Measurements from ENCODE around the gene SETD2.
"Not testable (repeated sequence)": the region's sequence is repeated elsewhere in the genome, so short reads cannot be mapped to it uniquely, and the experiment has no call there.

The SETD2 gene

DNA sequence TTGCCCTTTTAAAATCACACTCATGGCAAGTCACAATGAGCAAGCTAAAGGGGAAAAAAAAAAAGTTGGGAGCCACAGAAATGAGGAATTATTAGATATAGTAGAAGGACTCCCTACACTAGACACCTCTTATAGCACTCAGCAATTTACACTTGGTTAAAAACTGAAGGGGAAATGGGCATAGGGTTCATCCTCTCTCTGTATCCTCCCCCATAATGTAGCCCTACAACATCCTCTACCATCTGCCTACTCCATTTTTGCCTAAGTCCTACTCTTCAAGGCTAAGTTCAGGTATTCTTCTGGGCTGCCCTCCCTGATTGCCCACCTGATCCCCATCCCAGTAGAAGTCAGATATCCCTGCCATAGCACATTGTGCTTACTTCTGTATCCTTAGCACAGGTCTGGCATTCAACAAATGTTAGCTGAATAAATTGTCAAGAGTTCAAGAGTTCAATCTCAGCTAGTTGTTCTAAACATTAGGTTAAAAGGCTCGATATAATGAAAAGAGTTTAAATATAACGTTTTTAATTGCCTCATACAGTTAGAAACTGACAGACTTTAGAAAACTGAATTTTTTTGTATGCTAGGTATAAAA lies 14.5 kb downstream of the SETD2 start:
- DNase-seq (ENCODE audit: low read depth, low spot score) = no peak

GRCh38 chr3:47145272-47145671 lies 18.6 kb downstream of the SETD2 start:
- no peak for DNase-seq (ENCODE audit: low read depth, low spot score)

DNA sequence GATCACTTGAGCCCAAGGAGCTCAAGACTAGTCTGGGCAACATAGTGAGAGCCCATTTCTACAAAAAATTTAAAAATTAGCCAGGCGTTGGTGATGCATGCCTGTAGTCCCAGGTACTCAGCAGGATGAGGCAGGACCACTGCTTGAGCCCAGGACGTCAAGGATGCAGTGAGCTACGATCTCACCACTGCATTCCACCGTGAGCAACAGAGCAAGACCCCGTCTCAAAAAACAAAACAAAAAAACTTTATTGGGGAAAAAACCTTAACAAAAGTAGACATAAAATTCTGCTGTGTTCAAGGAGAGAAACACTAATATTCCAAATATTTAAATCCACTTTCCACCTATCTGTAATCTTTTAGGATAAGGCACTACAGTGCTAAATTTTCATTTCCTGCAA lies 20.8 kb downstream of the SETD2 start:
- DNase-seq (ENCODE audit: low read depth, low spot score) = no peak

DNA sequence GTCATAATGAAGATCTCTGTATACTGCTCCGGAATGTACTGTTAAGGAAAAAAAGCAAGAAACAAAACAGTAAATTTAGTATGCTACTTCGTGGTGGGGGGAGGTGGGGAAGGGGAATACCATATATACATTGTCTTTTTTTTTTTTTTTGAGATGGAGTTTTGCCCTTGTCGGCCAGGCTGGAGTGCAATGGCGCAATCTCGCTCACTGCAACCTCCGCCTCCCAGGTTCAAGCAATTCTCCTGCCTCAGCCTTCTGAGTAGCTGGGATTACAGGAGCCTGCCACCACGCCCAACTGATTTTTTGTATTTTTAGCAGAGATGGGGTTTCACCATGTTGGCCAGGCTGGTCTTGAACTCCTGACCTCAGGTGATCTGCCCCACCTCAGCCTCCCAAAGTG lies 21.4 kb downstream of the SETD2 start:
- DNase-seq (ENCODE audit: low read depth, low spot score) = not testable (repeated sequence)

- not testable (repeated sequence) for DNase-seq (ENCODE audit: low read depth, low spot score)
These were observed 22.9 kb downstream of the SETD2 start for GRCh38 chr3:47140973-47141461.

DNA sequence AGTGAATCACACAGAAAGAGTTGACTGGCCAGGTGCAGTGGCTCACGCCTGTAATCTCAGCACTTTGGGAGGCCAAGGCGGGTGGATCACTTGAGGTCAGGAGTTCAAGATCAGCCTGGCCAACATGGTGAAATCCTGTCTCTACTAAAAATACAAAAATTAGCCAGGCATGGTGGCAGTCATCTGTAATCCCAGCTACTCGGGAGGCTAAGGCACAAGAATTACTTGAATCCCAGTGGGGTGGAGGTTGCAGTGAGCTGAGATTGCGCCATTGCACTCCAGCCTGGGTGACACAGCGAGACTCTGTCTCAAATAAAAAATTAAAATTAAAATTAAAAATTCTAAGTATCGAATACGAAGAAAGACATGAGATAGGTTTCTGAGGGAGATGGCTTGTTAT lies 23.4 kb downstream of the SETD2 start:
- not testable (repeated sequence) for DNase-seq (ENCODE audit: low read depth, low spot score)

GRCh38 chr3:47134311-47134710 lies 29.6 kb downstream of the SETD2 start:
- DNase-seq (ENCODE audit: low read depth, low spot score) = no peak

GRCh38 chr3:47133641-47134040 lies 30.3 kb downstream of the SETD2 start:
- no peak for DNase-seq (ENCODE audit: low read depth, low spot score)

GRCh38 chr3:47130557-47130956 lies 33.4 kb downstream of the SETD2 start:
- DNase-seq (ENCODE audit: low read depth, low spot score) = no peak

DNA sequence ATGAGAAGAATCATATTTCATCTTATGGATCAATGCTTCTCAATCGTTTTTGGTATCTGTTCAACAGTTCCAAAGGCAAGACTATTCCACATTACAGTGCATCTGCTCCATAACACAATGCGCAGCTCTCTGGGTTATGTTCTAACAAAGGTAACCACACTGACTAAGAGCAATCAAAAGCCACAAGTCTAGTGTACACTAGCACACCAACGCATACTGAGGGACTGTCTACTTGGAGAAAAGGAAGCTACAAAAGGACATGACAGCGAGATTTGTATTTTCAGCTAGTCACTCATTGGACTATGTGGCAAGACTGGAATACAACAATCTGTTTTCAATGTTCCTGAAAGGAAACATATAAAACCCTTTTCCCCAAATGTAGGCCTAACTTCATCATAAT lies 35.8 kb downstream of the SETD2 start:
- no peak for DNase-seq (ENCODE audit: low read depth, low spot score)

GRCh38 chr3:47123857-47124256 lies 40.1 kb downstream of the SETD2 start:
- no peak for DNase-seq (ENCODE audit: low read depth, low spot score)

- no peak for DNase-seq (ENCODE audit: low read depth, low spot score)
These were observed 42.5 kb downstream of the SETD2 start for GRCh38 chr3:47121409-47121808.

GRCh38 chr3:47120138-47120537 lies 43.8 kb downstream of the SETD2 start:
- no peak for DNase-seq (ENCODE audit: low read depth, low spot score)

GRCh38 chr3:47119387-47119786 lies 44.5 kb downstream of the SETD2 start:
- DNase-seq (ENCODE audit: low read depth, low spot score) = not testable (repeated sequence)

GRCh38 chr3:47117807-47118364 lies 46.0 kb downstream of the SETD2 start:
- DNase-seq (ENCODE audit: low read depth, low spot score) = no peak

- DNase-seq (ENCODE audit: low read depth, low spot score) = not testable (repeated sequence)
These were observed 48.4 kb downstream of the SETD2 start for GRCh38 chr3:47115524-47115923.

DNA sequence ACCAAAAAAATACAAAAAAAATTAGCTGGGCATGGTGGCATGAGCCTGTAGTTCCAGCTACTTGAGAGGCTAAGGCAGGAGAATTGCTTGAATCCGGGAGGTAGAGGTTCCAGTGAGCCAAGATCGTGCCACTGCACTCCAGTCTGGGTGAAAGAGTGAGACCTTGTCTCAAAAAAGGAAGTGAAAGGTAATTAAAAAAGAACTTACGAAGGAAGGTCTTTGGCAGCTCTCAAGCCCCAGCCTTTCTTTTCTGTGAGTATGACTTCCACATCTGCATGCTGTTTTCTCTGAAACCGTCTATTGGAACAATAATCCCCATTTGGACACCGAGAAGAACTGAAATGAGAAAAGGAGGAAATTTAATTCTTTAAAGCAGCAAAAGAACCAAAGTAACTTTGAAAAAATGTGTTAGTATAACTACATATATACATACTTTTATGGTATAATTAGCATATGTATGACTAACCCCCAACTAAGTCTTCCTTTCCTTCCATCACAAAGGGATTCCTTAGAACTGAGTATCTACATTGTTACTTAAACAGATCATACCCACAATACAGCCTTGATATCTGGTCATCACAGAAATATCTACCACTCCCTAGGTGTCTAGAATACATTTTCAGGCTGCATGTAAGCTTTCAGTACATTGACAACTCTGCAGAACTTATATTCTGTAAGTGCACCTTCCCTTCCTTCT lies 50.1 kb downstream of the SETD2 start:
- no peak for DNase-seq (ENCODE audit: low read depth, low spot score)

GRCh38 chr3:47112997-47113396 lies 50.9 kb downstream of the SETD2 start:
- DNase-seq (ENCODE audit: low read depth, low spot score) = no peak

- DNase-seq (ENCODE audit: low read depth, low spot score) = no peak
These were observed 54.5 kb downstream of the SETD2 start for GRCh38 chr3:47109393-47109792.

DNA sequence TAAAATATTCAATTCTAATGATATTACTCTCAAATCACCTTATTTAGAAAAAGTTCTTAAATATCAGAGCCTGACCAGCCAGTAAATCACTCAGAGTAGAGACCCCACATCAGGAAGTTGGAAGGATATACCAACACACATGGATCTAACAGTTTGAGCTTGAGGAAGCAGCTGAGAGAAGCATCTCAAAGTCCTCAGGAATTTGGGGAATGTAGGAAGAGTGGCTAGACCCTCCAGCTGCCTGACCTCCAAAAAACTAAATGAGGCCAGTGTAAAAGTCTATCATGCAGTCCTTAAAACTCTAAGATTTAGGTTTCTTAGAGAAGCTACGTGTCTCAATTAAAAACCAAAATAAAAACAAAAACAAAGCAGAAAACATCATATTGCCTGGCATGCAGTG lies 55.4 kb downstream of the SETD2 start:
- DNase-seq (ENCODE audit: low read depth, low spot score) = peak; percentile 60

- no peak for DNase-seq (ENCODE audit: low read depth, low spot score)
These were observed 59.7 kb downstream of the SETD2 start for GRCh38 chr3:47104259-47104658.

DNA sequence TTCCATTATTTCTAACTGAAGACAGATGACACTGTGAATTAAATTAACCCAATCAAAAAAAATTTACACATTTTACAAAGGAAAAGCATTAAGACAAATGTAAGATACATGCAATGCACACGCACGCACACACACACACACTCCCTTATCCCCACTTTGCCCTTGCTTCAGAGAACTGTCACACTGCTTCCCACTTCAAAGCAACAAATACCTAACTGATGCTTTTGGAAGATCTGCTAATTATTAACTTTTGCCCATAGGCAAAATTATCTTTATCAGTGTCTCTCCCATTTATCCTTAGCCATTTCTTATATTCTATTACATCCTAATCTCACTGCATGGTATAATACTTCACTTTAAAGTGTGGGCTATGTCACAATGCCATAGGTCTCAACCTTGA lies 60.3 kb downstream of the SETD2 start:
- DNase-seq (ENCODE audit: low read depth, low spot score) = no peak

DNA sequence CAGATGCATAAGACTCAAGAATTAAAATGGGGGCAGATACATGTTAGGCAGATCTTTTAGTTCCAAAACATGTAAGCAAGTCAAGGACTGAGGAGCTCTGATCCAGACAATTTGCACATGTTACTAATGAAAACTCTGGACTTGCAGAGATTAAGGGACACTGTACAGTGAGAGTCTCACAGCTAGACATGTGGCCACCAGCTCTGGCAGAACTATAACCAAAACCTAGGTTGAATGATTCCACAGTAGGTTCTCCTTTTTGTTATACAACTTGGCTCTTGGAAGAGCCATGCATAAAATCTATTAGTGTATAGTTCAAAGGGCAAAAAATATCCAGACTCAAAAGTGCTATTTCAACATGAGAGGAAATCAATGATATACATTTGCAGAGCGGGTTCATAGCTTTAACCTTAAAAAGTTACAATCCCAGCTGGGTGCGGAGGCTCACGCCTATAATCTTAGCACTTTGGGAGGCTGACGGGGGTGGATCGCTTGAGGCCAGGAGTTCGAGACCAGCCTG lies 61.8 kb downstream of the SETD2 start:
- DNase-seq (ENCODE audit: low read depth, low spot score) = no peak

Measured in ELF-1 (cell line).